K562 (cell line): ENCODE results near the gene SCAF11. TPM values are rescaled to one million over a fixed set of nuclear protein-coding genes. Genes with fewer than 3 reads are reported as not detected.

Experiments used
- ATAC-seq: fragments of 200-7000 bp; cut with Tn5 transposase; 3 replicates; pipeline ENCODE4 v1.9.1; 2020; ENCODE audit warnings: moderate library complexity
- BruUV-seq: library from RNA; stranded (reverse); fragments of 400-500 nt; replicated peaks from 2 replicates; lab custom pipeline; 2021; lab: Mats Ljungman, UMichigan
- CTCF ChIA-PET: fragments of 300-600 bp; formaldehyde crosslinking; extraction: SDS; loops from one replicate; lab custom pipeline; 2021; ENCODE audit warnings: low intra/inter-chr PET ratio; lab: Yijun Ruan, JAX
- POLR2A ChIA-PET: fragments of 300-600, 350-650 bp; sonication (Branson Sonifier 250); formaldehyde crosslinking; extraction: SDS; loops from one replicate; lab custom pipeline; 2021; ENCODE audit warnings: antibody characterized with exemption, inconsistent platforms; lab: Yijun Ruan, JAX
- DNase-seq, 4 experiments: peaks; one replicate each; pipeline versions ENCODE4 v3.0.0 to v3.0.0-alpha.2; 2011 to 2018; ENCODE audit warnings: low spot score in 3 of 4, mixed read lengths in 3 of 4; ENCODE audit errors: extremely low read depth in 1 of 4
- FAIRE-seq: peaks from 2 replicates; lab custom pipeline; 2011; peaks lifted over from hg19 to GRCh38; lab: Jason Lieb, UNC
- H2AFZ ChIP-seq: 2 replicates; pipeline ENCODE4 v1.6.0; 2011; ENCODE audit warnings: low read depth, low read length, control low read depth, inconsistent platforms
- H3K27ac ChIP-seq: fragments of 200-600 bp; 3 replicates; pipeline ENCODE4 v1.8.0; 2011; ENCODE audit warnings: low read depth, mild to moderate bottlenecking, control low read depth, inconsistent platforms, low read length, moderate library complexity, mixed read lengths; ENCODE audit errors: extremely low read depth
- H3K27me3 ChIP-seq, 2 experiments: fragments of 300-600 bp in 1 of 2; 2 replicates in 1 of 2; 3 replicates in 1 of 2; pipeline versions ENCODE4 v1.6.0 to v1.8.0; 2011; ENCODE audit warnings: inconsistent platforms in 2 of 2, low read length in 2 of 2, mild to moderate bottlenecking in 1 of 2, mixed read lengths in 1 of 2, moderate library complexity in 1 of 2; ENCODE audit not compliant: control insufficient read depth in 2 of 2, insufficient read depth in 2 of 2
- H3K36me3 ChIP-seq: fragments of 300-600 bp; 3 replicates; pipeline ENCODE4 v1.8.0; 2011; ENCODE audit warnings: mild to moderate bottlenecking, low read length, inconsistent platforms; ENCODE audit not compliant: control insufficient read depth, insufficient read depth
- H3K4me1 ChIP-seq, 2 experiments: fragments of 200-600 bp in 1 of 2; replicated peaks in 1 of 2; 2 replicates in 1 of 2; 3 replicates in 1 of 2; pipeline versions ENCODE4 v1.5.1 to v1.8.0; 2011; ENCODE audit warnings: inconsistent platforms in 2 of 2, low read length in 2 of 2, mild to moderate bottlenecking in 1 of 2, mixed read lengths in 1 of 2, moderate library complexity in 1 of 2; ENCODE audit not compliant: control insufficient read depth in 2 of 2, insufficient read depth in 2 of 2
- H3K4me2 ChIP-seq: 2 replicates; pipeline ENCODE4 v1.6.1; 2011; ENCODE audit warnings: low read length, control low read depth, inconsistent platforms, mixed read lengths; ENCODE audit not compliant: insufficient read depth
- H3K4me3 ChIP-seq: fragments of 200-600 bp; sonication (generic), shearing (Covaris generic); 2 replicates; pipeline ENCODE4 v1.5.1; 2016; ENCODE audit warnings: control low read depth, inconsistent platforms
- H3K79me2 ChIP-seq: fragments of 200-600 bp; 3 replicates; pipeline ENCODE4 v1.8.0; 2011; ENCODE audit warnings: low read length, inconsistent platforms; ENCODE audit not compliant: control insufficient read depth, insufficient read depth
- H3K9ac ChIP-seq, 2 experiments: 2 replicates each; pipeline versions ENCODE4 v1.6.0 to v1.6.1; 2011; ENCODE audit warnings: low read depth in 2 of 2, low read length in 2 of 2, control low read depth in 1 of 2, inconsistent platforms in 1 of 2, mild to moderate bottlenecking in 1 of 2, mixed read lengths in 1 of 2; ENCODE audit not compliant: insufficient read depth in 1 of 2
- H3K9me1 ChIP-seq: one replicate; pipeline ENCODE4 v1.6.0; 2011; ENCODE audit warnings: inconsistent platforms, mild to moderate bottlenecking, low read length, moderate library complexity; ENCODE audit not compliant: control insufficient read depth, insufficient read depth
- H3K9me3 ChIP-seq: replicated peaks from 2 replicates; pipeline ENCODE4 v1.5.1; 2011; ENCODE audit warnings: low read depth, low read length, inconsistent platforms; ENCODE audit not compliant: control insufficient read depth, insufficient read depth
- H4K20me1 ChIP-seq: replicated peaks from 2 replicates; pipeline ENCODE4 v1.6.1; 2011; ENCODE audit warnings: low read length, inconsistent platforms, mixed read lengths; ENCODE audit not compliant: control insufficient read depth, insufficient read depth
- BRD4 ChIP-seq: fragments of 200-600 bp; sonication (generic); IDR thresholded peaks from 2 replicates; pipeline ENCODE4 v1.6.1; 2017; ENCODE audit warnings: inconsistent platforms
- CTBP1 ChIP-seq: fragments of 450-650 bp; IDR thresholded peaks from 2 replicates; pipeline ENCODE4 v1.6.1; 2016; ENCODE audit warnings: borderline replicate concordance
- NCOA4 ChIP-seq: fragments of 450-650 bp; IDR thresholded peaks from 2 replicates; pipeline ENCODE4 v1.6.1; 2018; ENCODE audit warnings: mild to moderate bottlenecking; ENCODE audit not compliant: partially characterized antibody
- NFRKB ChIP-seq: fragments of 450-650 bp; IDR thresholded peaks from 2 replicates; pipeline ENCODE4 v1.6.1; 2016; ENCODE audit warnings: low read depth
- RFX1 ChIP-seq: fragments of 450-650 bp; IDR thresholded peaks from 2 replicates; pipeline ENCODE4 v1.6.1; 2016; ENCODE audit warnings: mild to moderate bottlenecking, moderate library complexity
- SMC3 ChIP-seq: conservative IDR thresholded peaks from 2 replicates; pipeline ENCODE4 v1.6.1; 2011; ENCODE audit warnings: low read depth, low read length, improper control_type of control experiment; ENCODE audit not compliant: insufficient read depth
- SRSF1 ChIP-seq: fragments of 200-400 bp; formaldehyde crosslinking; IDR thresholded peaks from 2 replicates; pipeline ENCODE4 v1.6.1; 2017; ENCODE audit warnings: mild to moderate bottlenecking, low read depth, low read length, moderate library complexity
- TFAM ChIP-seq: fragments of 250-450 bp; sonication (Bioruptor Pico); conservative IDR thresholded peaks from 2 replicates; pipeline ENCODE4 v1.5.0; 2021; ENCODE audit warnings: mild to moderate bottlenecking, moderate library complexity
- WGBS: fragments of 100-300 bp; shearing (Covaris generic); methylation state at CpG from one replicate; pipeline ENCODE4 v1.1.6; 2016; ENCODE audit warnings: low coverage, mixed read lengths; ENCODE audit not compliant: insufficient coverage; ENCODE audit errors: missing lambda C conversion rate; 5-methylcytosine and 5-hydroxymethylcytosine counted together
- in situ Hi-C: fragments of 300-500 bp; cut with MboI; formaldehyde crosslinking; loops from 4 replicates; pipeline ENCODE4 v1.15.0; 2018; ENCODE audit warnings: inconsistent platforms, mixed read lengths
- intact Hi-C: fragments of 100-400 bp; cut with micrococcal nuclease; formaldehyde crosslinking; loops from 2 replicates; pipeline ENCODE4 v1.14.2; 2022
- polyA plus RNA-seq, 8 experiments: library from polyadenylated mRNA; depleted of rRNA in 4 of 8; stranded (reverse) in 5 of 8; unstranded in 3 of 8; fragments of >200 nt; fragmentation: Nextera tagmentation in 2 of 8; fragmentation: Illumina TruSeq in 1 of 8; extraction: Ambion mirVana in 2 of 8; extraction: Trizol in 1 of 8; gene quantifications; 2 replicates each; pipeline versions ENCODE4 v1.2.1 to v1.2.3, GENCODE V29; 2011 to 2014; ENCODE audit warnings: inconsistent platforms in 1 of 8, missing spikeins in 1 of 8
- total RNA-seq, 7 experiments: library from RNA; depleted of rRNA in 6 of 7; stranded (reverse); fragments of >200 nt in 6 of 7; fragmentation: Illumina TruSeq in 2 of 7; extraction: Trizol in 2 of 7; gene quantifications; 2 replicates each; pipeline versions ENCODE4 v1.2.1 to v1.2.3, GENCODE V29; 2011 to 2021; ENCODE audit warnings: low replicate concordance in 1 of 7
- TF ChIP-seq, protein P1 (sequence below): fragments of 250-450 bp; sonication (Bioruptor Pico); IDR thresholded peaks from 2 replicates; pipeline ENCODE4 v1.8.0; 2022; ENCODE audit warnings: moderate library complexity, mild to moderate bottlenecking, inconsistent platforms
- TF ChIP-seq, protein P2 (sequence below): fragments of 250-450 bp; sonication (Bioruptor Pico); IDR thresholded peaks from 2 replicates; pipeline ENCODE4 v1.5.0; 2021; ENCODE audit warnings: mild to moderate bottlenecking, borderline replicate concordance
- TF ChIP-seq, protein P3 (sequence below): fragments of 450-650 bp; IDR thresholded peaks from 2 replicates; pipeline ENCODE4 v1.6.1; 2016; ENCODE audit warnings: mild to moderate bottlenecking
- TF ChIP-seq, protein P4 (sequence below): fragments of 250-450 bp; sonication (Bioruptor Pico); IDR thresholded peaks from 2 replicates; pipeline ENCODE4 v1.4.0; 2020; ENCODE audit warnings: mild to moderate bottlenecking, moderate library complexity

SCAF11 gene
- total and polyA plus RNA-seq, 9 of the 15 experiments (the other 6 are each of a cell fraction or from before 2014, with no cell fraction given) = 30.4 to 119 (median 80.0) TPM

DNA sequence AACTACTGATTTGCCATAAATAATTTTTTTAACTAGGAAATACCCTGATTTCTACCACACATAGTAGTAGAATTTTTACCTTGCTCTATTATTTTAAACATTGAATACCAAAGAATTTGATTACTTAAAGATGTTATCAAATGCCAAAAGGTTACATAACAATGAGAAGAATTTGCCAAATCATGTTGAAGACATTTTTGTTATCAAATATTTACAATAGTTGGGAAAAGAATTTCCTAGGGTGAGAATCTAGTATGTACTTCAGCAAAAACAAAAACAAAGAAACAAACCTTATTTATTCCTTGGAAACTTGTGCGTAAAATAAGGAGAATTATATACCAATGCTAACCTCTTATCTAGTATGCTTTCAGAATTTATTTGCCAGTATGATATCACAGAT, 107.2 kb downstream of the SCAF11 start:
- POLR2A ChIA-PET = no interaction called here
- Histone ChIP-seq H3K4me1 (peaks cover 0 to 18% of the 10 kb centered on the region in 2 experiments; a peak in 3 of 5 replicates), H3K27ac (no peak overlapping the region), H3K36me3 (peaks cover 36% of the 10 kb centered on the region; the same call in 1 of the 3 replicates), H2AFZ (no peak overlapping the region), H4K20me1 (no peaks in the 10 kb centered on the region), H3K9me3 (no peaks in the 10 kb centered on the region), H3K9ac (no peak overlapping the region), H3K27me3 (no peaks in the 10 kb centered on the region), H3K4me2 (no peak overlapping the region), H3K9me1 (no peaks in the 10 kb centered on the region), H3K79me2 (peaks cover 16% of the 10 kb centered on the region; the same call in 1 of the 3 replicates), H3K4me3 (no peak overlapping the region)
- ATAC-seq (no peak), FAIRE-seq (no peak), DNase-seq (no peak)
- intact Hi-C loops = no loop called here
- BruUV-seq = no TSS peak
- no peak for TF ChIP-seq NFRKB
- TF ChIP-seq, protein P1, sequence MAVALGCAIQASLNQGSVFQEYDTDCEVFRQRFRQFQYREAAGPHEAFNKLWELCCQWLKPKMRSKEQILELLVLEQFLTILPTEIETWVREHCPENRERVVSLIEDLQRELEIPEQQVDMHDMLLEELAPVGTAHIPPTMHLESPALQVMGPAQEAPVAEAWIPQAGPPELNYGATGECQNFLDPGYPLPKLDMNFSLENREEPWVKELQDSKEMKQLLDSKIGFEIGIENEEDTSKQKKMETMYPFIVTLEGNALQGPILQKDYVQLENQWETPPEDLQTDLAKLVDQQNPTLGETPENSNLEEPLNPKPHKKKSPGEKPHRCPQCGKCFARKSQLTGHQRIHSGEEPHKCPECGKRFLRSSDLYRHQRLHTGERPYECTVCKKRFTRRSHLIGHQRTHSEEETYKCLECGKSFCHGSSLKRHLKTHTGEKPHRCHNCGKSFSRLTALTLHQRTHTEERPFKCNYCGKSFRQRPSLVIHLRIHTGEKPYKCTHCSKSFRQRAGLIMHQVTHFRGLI = no peak
- no peak for TF ChIP-seq TFAM
- TF ChIP-seq, protein P2, sequence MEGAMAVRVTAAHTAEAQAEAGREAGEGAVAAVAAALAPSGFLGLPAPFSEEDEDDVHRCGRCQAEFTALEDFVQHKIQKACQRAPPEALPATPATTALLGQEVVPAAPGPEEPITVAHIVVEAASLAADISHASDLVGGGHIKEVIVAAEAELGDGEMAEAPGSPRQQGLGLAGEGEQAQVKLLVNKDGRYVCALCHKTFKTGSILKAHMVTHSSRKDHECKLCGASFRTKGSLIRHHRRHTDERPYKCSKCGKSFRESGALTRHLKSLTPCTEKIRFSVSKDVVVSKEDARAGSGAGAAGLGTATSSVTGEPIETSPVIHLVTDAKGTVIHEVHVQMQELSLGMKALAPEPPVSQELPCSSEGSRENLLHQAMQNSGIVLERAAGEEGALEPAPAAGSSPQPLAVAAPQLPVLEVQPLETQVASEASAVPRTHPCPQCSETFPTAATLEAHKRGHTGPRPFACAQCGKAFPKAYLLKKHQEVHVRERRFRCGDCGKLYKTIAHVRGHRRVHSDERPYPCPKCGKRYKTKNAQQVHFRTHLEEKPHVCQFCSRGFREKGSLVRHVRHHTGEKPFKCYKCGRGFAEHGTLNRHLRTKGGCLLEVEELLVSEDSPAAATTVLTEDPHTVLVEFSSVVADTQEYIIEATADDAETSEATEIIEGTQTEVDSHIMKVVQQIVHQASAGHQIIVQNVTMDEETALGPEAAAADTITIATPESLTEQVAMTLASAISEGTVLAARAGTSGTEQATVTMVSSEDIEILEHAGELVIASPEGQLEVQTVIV = no peak
- TF ChIP-seq, protein P3, sequence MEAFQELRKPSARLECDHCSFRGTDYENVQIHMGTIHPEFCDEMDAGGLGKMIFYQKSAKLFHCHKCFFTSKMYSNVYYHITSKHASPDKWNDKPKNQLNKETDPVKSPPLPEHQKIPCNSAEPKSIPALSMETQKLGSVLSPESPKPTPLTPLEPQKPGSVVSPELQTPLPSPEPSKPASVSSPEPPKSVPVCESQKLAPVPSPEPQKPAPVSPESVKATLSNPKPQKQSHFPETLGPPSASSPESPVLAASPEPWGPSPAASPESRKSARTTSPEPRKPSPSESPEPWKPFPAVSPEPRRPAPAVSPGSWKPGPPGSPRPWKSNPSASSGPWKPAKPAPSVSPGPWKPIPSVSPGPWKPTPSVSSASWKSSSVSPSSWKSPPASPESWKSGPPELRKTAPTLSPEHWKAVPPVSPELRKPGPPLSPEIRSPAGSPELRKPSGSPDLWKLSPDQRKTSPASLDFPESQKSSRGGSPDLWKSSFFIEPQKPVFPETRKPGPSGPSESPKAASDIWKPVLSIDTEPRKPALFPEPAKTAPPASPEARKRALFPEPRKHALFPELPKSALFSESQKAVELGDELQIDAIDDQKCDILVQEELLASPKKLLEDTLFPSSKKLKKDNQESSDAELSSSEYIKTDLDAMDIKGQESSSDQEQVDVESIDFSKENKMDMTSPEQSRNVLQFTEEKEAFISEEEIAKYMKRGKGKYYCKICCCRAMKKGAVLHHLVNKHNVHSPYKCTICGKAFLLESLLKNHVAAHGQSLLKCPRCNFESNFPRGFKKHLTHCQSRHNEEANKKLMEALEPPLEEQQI = no peak
- TF ChIP-seq, protein P4, sequence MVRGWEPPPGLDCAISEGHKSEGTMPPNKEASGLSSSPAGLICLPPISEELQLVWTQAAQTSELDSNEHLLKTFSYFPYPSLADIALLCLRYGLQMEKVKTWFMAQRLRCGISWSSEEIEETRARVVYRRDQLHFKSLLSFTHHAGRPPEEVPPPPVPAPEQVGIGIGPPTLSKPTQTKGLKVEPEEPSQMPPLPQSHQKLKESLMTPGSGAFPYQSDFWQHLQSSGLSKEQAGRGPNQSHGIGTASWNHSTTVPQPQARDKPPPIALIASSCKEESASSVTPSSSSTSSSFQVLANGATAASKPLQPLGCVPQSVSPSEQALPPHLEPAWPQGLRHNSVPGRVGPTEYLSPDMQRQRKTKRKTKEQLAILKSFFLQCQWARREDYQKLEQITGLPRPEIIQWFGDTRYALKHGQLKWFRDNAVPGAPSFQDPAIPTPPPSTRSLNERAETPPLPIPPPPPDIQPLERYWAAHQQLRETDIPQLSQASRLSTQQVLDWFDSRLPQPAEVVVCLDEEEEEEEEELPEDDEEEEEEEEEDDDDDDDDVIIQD (CRISPR knock-in tag) = no peak
- no peak for TF ChIP-seq BRD4
- no peak for TF ChIP-seq RFX1
- no peak for TF ChIP-seq CTBP1
- no peak for TF ChIP-seq SRSF1
- TF ChIP-seq SMC3 = no peak
- TF ChIP-seq NCOA4 = no peak
- CTCF ChIA-PET = no interaction called here
- WGBS = 100% methylated on average over 1 of the region's 1 CpG
- in situ Hi-C loops = no loop called here
